DMS 273 (cell line): ENCODE measurements around the gene KCNIP3.
"Not testable (repeated sequence)": the region's sequence is repeated elsewhere in the genome, so short reads cannot be mapped to it uniquely, and the experiment has no call there.

Source experiments
- DNase-seq: peaks from one replicate; lab custom pipeline; 2025; ENCODE audit not compliant: unreplicated experiment; lab: John Stamatoyannopoulos, UW

Gene KCNIP3

DNA sequence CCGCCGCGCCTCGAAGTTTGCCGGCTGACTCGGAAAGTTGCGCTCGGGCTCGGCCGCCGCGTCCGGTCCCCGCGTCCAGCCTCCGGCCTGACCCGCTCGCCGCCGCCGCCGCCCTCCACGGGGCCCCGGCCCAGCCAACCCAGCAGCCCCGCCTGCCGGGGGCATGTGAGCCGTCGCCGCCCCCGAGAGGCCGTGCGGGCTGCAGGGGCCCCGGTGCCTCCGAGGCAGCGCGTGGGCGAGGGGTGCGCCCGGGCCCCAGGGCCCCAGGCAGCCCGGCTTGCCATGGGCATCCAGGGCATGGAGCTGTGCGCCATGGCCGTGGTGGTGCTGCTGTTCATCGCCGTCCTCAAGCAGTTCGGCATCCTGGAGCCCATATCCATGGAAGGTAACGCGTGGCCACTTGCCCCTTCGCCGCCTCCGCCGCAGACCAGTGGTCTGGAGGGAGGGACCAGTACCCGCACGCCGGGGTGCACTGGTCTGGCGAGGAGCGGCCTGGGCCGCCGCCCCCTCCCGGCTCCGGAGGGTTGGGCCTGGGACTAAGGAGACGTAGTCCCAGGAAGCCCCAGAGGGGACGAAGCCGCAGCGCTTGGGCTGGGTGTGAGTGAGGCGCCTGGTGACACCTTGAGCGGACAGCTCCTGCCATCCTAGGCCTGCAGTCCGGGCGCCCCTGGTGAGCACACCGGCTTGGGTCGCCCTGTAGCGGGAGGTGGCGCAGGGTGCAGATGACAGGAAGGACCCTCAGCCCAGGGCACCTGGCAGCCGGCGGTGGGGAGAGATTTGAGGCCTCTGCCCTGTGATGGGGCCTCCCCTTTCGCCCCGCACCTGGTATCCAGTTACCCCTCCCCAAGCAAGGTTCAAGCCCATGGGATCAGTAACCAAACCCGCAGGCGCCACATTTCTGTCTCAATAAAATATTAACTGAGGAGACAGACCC is 49.9 kb downstream of the KCNIP3 start:
- DNase-seq: peak; percentile 70

DNA sequence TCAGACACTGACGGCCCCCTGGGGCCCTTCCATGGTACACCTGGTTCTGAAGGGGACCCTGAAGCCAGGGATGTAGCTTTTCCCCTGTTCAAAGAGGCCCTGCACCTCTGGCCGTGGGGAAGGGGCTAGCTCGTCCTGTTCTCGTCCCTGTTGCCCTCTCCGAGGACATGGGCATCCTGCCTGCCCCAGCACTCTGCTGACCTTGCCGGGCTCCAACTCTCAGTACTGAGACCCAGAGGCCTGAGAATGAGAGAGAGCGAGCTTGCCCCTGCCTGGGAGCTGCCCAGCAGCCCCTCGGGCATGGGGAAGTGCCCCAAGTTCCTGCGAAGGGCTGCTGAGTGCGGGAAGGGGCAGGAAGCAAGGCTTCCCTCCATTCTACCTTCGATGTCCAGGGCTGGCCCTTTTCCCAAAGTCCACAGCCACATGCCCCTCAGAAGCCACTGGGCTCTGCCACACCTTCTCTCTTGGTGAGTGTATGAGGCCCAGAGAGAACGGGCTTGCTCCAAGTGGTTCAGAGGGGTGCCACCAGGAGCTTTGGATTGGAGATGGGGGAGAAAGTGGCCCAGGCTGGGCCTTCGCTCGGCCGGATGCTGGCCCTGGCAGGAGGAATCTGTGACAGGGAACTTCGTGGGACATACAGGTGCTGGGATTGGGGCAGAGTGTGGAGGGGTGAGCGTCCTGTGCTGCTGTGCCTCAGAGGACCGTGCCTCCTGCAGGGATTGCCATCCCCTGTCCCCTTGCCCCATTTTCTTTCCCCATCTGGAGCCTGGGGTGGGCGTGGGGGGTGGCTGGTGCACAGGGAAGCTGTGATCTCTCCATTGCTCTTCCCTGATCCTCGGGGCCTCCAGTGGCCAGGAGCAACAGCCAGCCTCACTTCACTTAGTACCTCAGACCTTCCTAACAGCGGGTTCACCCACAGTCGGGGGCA is 50.8 kb downstream of the KCNIP3 start:
- DNase-seq: no peak

GRCh38 chr2:95348609-95349567 is 51.7 kb downstream of the KCNIP3 start:
- DNase-seq: peak; percentile 50

DNA sequence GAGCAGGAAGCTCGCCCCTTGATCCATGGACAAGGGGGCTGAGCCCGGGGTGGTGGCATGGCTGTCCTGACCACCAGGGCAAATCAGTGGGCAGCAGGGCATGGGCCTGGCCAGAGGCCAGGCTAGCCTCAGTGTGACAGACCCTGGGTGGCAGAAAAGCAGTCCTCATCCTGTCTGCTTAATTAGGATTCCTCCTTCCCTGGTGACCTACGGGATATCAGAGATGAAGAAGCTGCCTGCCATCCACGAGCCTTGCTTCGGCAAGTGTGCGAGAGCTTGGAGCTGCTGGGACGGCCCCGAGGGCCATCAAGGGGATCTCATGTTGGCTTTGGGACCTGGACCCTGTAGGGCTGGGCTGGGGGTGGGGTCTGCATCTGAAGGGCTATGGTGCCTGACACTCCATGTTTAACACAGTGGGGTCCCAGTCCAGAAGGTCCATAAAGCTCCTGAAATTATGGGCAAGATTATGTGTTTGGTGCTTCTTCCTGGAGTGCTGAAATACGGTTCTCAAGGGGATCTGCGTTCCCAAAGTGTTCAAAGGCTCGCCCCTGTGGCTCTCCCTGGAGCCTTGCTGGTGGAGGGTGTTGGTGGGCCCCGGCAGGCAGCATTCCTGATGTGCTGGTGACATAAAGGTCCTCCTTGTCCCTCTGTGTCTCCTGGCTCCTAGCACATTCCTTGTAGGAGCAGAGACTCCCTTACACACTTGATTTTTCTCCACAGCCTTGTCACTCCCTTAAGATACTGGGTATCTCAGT is 52.6 kb downstream of the KCNIP3 start:
- no peak for DNase-seq

- no peak for DNase-seq
Measured at GRCh38 chr2:95350368-95350767, 53.2 kb downstream of the KCNIP3 start.

GRCh38 chr2:95350774-95351597 is 53.8 kb downstream of the KCNIP3 start:
- no peak for DNase-seq

GRCh38 chr2:95351598-95351915 is 54.4 kb downstream of the KCNIP3 start:
- DNase-seq: no peak

- DNase-seq: no peak
Measured at GRCh38 chr2:95352310-95353054, 55.3 kb downstream of the KCNIP3 start.

- DNase-seq: no peak
Measured at GRCh38 chr2:95353055-95353575, 56.0 kb downstream of the KCNIP3 start.

DNA sequence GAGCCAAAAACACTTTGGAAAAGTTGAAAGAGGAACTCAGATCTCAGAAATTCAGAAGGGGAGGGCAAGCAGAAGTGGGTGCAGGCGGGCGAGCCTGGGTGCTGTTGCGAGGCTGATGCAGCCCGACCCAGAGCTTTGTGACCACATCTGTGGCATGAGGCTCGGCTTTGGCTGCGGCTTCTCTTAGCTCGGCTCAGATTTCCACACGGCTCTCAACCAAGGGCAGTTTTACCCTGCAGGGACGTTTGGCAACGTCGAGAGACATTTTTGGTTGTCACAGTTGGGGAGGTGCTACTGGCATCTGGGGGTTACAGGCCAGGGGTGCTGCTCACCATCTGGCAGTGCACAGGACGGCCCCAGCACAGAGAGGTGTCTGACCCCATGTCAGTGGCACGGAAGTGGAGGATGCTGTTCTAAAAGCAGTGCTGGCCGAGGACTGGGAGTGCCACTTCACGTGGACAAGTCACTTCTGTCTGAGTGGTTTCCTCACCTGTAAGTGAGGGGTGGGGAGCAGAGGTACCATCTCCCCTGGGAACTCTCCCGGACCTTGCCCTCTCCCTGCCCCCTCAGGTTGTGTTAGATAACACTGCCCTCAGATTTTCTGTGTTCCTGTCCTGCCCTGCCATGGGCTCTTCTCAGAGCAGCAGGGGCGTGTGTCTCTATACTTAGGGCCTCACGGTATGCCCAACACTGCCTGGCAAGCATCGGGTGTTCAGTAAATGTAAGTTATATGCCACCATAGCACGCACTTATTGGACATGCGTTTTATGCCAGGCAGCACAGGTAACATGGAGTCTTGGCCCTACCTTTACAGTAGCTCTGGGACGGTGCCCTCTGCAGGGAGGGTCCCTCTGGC is 56.7 kb downstream of the KCNIP3 start:
- no peak for DNase-seq

DNA sequence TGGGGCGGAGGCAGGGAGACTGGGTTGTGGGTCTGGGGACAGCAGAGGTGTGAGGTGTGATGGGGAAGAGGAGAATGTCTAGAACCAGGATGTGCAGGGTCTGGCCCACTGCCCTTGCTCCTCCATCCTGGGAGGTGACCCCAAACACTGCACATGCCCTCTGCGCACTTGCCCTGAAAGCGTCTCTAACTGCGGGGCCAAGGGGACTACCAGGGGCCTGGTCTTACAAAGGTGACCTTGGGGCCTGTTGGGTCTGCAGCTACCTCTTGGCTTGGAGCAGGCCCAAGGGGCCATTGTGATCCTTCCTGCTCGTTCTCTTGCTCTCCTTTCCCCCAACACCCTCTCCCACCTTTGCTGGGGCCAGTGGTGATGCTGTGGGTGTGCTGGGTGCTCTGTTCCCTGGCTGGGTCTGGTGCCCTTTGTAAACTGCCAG is 57.3 kb downstream of the KCNIP3 start:
- DNase-seq: no peak

DNA sequence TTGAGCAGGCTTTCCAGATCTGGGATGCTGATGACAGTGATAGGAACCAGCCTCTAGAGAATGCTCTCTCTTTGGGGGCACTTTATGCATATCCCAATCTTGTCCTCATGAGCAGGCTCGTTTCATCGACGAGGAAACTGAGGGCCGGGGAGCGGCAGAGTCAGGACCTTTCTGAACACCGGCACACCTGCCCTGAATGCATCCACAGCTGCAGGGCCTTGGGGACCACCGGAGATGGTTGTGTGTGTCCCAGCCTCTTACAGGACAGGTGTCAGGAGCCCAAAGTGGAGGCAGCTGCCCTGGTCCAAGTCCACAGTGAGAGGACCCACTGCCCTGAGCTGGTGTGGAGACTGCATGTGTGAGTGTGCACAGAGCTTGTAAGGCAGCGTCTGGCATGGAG is 57.8 kb downstream of the KCNIP3 start:
- DNase-seq: no peak

GRCh38 chr2:95355486-95355885 is 58.3 kb downstream of the KCNIP3 start:
- DNase-seq: not testable (repeated sequence)

GRCh38 chr2:95356821-95357700 is 59.9 kb downstream of the KCNIP3 start:
- DNase-seq: no peak

DNA sequence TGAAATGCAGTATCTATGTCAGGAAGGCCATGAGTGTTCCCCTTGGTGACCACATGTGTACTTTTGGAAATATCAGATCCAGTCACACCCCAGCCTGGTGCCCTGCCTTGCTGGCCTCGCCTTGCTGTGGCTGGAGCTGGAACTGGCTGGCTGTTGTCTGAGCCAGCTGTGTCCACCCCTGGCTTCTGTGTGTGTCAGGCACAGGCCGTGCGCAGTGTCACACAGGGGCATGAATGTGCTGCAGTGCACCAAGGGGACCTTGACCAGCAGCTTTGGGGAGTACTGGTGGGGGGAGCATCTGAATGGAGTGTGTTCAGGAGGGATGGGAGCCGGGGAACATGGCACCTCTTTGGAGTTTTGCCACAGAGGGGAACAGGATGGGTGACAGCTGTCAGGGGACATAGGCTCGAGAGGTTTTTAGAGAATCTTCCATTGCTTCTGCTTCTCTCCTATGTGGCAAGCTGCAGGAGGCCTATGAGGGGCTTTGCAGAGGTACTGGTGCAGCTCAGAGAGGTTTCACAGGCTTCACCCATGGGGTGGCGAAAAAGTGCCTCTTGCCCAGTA is 60.7 kb downstream of the KCNIP3 start:
- no peak for DNase-seq

DNA sequence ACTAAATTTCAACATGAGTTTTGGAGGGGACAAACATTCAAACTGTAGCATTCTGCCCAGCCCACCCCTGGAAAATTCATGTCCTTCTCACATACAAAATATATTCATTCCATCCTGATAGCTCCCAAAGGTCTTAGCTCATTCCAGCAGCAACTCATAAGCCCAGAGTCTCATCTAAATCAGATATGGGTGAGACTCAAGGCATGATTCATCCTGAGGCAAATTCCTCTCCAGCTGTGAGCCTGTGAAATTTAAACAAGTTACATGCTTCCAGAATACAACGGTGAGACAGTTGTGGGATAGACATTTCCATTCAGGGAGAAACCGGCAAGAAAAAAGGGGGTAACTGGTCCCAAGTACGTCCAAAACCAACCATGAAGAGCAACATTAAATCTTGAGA is 61.9 kb downstream of the KCNIP3 start:
- no peak for DNase-seq
